ENCODE results near the gene LEKR1.

GRCh38 chr3:157073810-157074209 is 247.7 kb downstream of the LEKR1 start:
- peak; percentile 17; the same call in 1 of the 2 replicates for TF ChIP-seq CTCF (IDR thresholded peaks at IDR 0.05; ENCODE audit: low read depth, low read length)
- no peak for TF ChIP-seq EZH2phosphoT487 (IDR thresholded peaks at IDR 0.05; ENCODE audit: low read depth)

All from OCI-LY3 (cell line).